Ectodermal cell (in vitro differentiated cells): Measurements from ENCODE around the gene APBB1. TPM values are rescaled to one million over a fixed set of nuclear protein-coding genes. Genes with fewer than 3 reads are reported as not detected.

Experiments
- H3K27ac ChIP-seq: 2 replicates; pipeline ENCODE4 v1.7.0; 2013; ENCODE audit warnings: mild to moderate bottlenecking, low read depth, low read length; ENCODE audit not compliant: insufficient read depth, poor library complexity, severe bottlenecking
- H3K27me3 ChIP-seq: 2 replicates; pipeline ENCODE4 v1.7.0; 2013; ENCODE audit warnings: mild to moderate bottlenecking, low read length; ENCODE audit not compliant: insufficient read depth, control insufficient read depth, poor library complexity, severe bottlenecking
- H3K36me3 ChIP-seq: one replicate; pipeline ENCODE4 v1.7.0; 2013; ENCODE audit warnings: low read length; ENCODE audit not compliant: control insufficient read depth, insufficient read depth
- H3K4me1 ChIP-seq: one replicate; pipeline ENCODE4 v1.7.0; 2013; ENCODE audit warnings: low read length; ENCODE audit not compliant: control insufficient read depth, insufficient read depth
- H3K4me3 ChIP-seq: 2 replicates; pipeline ENCODE4 v1.7.0; 2013; ENCODE audit warnings: low read depth, low read length, control low read depth; ENCODE audit not compliant: insufficient read depth
- H3K9me3 ChIP-seq: 2 replicates; pipeline ENCODE4 v1.7.0; 2013; ENCODE audit warnings: mild to moderate bottlenecking, low read length, moderate library complexity; ENCODE audit not compliant: control insufficient read depth
- WGBS, 2 experiments: methylation state at CpG; one replicate each; pipeline ENCODE4 v1.1.7; 2013; ENCODE audit warnings: missing lambda C conversion rate in 2 of 2; 5-methylcytosine and 5-hydroxymethylcytosine counted together
- polyA plus RNA-seq, 4 experiments: library from polyadenylated mRNA; stranded (reverse); fragments of 50-300 nt; gene quantifications; one replicate each; pipeline ENCODE4 v1.2.3, GENCODE V29; 2013

APBB1 gene
- polyA plus RNA-seq (2013, experiment 1 of 4): 84.2 TPM
- 77.0 TPM for polyA plus RNA-seq (2013, experiment 2 of 4)
- 64.6 TPM for polyA plus RNA-seq (2013, experiment 3 of 4)
- polyA plus RNA-seq (2013, experiment 4 of 4): 79.9 TPM

GRCh38 chr11:6419009-6419631, at the start of gene APBB1:
TSS of gene APBB1 (minus strand) at chr11:6419094. CDS start at chr11:6411347, 7,747 bp downstream.
- Histone ChIP-seq H3K9me3 (no peaks in the 10 kb centered on the region), H3K4me1 (no peaks in the 10 kb centered on the region), H3K27ac (no peak within 1 kb of the TSS), H3K27me3 (peaks cover 23% of the 10 kb centered on the region), H3K36me3 (no peaks in the 10 kb centered on the region), H3K4me3 (peak within 1 kb of the TSS; percentile 76)
- WGBS, 2 experiments: 0 to 1% methylated on average over 75 of the region's 75 CpGs

GRCh38 chr11:6459099-6459450, 40.2 kb upstream of the APBB1 start:
- Histone ChIP-seq H3K9me3 (no peaks in the 10 kb centered on the region), H3K36me3 (peaks cover 2% of the 10 kb centered on the region), H3K4me1 (no peaks in the 10 kb centered on the region), H3K4me3 (no peak overlapping the region), H3K27ac (no peak overlapping the region), H3K27me3 (no peaks in the 10 kb centered on the region)
- WGBS, 2 experiments: 79 to 87% methylated on average over 1 of the region's 1 CpG

DNA sequence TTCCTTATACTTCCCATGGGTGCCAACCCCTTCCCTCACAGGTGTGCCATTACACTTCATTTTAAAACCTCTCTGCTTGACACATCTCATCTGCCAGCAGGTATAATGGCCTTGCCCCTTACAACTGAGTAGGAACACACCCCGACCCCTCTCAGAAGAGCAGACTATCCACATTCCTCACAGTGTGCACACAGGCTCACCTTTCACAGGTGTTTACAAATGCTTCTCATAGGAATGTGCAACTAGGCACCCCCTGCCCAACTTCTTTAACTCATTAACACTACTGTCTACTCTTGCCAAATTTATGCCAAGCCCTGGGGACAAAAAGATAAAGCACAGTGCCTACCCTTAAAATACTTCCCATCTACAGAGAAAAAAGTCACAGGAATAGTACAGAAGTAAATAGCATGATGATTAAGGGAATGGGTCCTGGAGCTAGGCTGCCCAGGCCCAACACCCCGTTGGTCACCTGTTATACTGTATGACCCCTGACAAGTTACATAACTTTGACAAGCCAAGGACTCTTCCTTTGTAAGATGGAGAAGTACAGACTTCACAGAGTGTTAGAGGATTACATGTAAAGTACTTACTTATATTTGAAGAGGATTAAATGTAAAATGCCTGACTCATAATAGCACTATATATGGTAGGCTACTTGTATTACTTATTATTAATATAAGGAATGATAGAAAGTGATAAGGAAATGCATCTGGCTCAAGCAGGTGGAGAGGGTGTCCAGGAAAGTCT, 39.6 kb upstream of the APBB1 start:
- 76 to 88% methylated on average over 2 of the region's 2 CpGs for WGBS, 2 experiments
- no peaks in the 10 kb centered on the region for H3K9me3 ChIP-seq
- H3K27me3 ChIP-seq: no peaks in the 10 kb centered on the region
- H3K4me3 ChIP-seq: no peak overlapping the region
- no peak overlapping the region for H3K27ac ChIP-seq
- no peaks in the 10 kb centered on the region for H3K4me1 ChIP-seq
- peaks cover 2% of the 10 kb centered on the region for H3K36me3 ChIP-seq

- no peaks in the 10 kb centered on the region for H3K4me1 ChIP-seq
- H3K9me3 ChIP-seq: no peaks in the 10 kb centered on the region
- WGBS, 2 experiments: 94 to 95% methylated on average over 26 of the region's 26 CpGs
- peaks cover 2% of the 10 kb centered on the region for H3K36me3 ChIP-seq
- no peak overlapping the region for H3K27ac ChIP-seq
- H3K27me3 ChIP-seq: no peaks in the 10 kb centered on the region
- H3K4me3 ChIP-seq: no peak overlapping the region
Measured at GRCh38 chr11:6457581-6458320, 38.9 kb upstream of the APBB1 start.

DNA sequence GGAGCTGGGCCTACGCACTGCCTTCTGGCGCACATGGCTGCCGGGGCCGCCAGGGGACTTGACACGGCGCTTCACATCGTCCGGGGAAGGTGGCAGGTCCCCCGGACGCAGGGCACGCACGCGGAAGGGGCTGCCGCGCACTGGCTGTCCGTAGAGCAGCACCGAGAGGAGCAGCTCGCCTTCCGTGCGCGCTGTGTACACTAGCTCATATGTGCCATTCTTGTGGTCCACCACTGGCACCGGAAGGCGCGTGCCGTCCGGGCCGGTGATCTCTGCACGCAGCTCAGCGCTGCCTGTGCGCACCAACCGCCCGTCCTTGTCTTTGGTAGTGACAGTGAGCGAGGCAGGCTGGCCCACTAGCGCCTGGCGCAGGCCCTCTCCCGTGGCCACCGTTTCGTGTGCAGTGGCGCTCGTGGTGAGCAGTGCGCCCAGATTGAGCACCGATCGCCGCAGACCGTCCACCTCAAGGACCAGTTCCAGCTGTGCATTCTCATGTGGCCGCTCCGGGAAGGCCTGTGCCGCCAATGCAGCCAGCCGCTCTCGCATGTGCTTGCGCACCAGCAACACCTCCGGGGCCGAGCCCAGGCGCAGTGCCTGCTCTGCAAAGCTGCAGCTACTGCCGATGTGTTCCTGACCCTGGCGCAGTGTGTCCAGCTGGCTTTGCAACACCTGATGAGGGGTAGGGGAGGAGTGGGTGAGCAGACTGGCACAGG, 37.6 kb upstream of the APBB1 start:
- H3K27me3 ChIP-seq: no peaks in the 10 kb centered on the region
- WGBS, 2 experiments: 96% methylated on average over 56 of the region's 56 CpGs
- no peaks in the 10 kb centered on the region for H3K9me3 ChIP-seq
- no peak overlapping the region for H3K27ac ChIP-seq
- H3K4me1 ChIP-seq: no peaks in the 10 kb centered on the region
- peaks cover 2% of the 10 kb centered on the region for H3K36me3 ChIP-seq
- H3K4me3 ChIP-seq: no peak overlapping the region

- no peaks in the 10 kb centered on the region for H3K27me3 ChIP-seq
- no peak overlapping the region for H3K4me3 ChIP-seq
- WGBS, 2 experiments: 66% methylated on average over 2 of the region's 2 CpGs
- no peaks in the 10 kb centered on the region for H3K9me3 ChIP-seq
- H3K4me1 ChIP-seq: no peaks in the 10 kb centered on the region
- H3K27ac ChIP-seq: no peak overlapping the region
- peaks cover 2% of the 10 kb centered on the region for H3K36me3 ChIP-seq
Measured at GRCh38 chr11:6455070-6455469, 36.2 kb upstream of the APBB1 start.

- H3K4me3 ChIP-seq: no peak overlapping the region
- 93 to 94% methylated on average over 2 of the region's 2 CpGs for WGBS, 2 experiments
- no peaks in the 10 kb centered on the region for H3K9me3 ChIP-seq
- no peaks in the 10 kb centered on the region for H3K4me1 ChIP-seq
- peaks cover 2% of the 10 kb centered on the region for H3K36me3 ChIP-seq
- no peaks in the 10 kb centered on the region for H3K27me3 ChIP-seq
- no peak overlapping the region for H3K27ac ChIP-seq
Measured at GRCh38 chr11:6453152-6453551, 34.3 kb upstream of the APBB1 start.

DNA sequence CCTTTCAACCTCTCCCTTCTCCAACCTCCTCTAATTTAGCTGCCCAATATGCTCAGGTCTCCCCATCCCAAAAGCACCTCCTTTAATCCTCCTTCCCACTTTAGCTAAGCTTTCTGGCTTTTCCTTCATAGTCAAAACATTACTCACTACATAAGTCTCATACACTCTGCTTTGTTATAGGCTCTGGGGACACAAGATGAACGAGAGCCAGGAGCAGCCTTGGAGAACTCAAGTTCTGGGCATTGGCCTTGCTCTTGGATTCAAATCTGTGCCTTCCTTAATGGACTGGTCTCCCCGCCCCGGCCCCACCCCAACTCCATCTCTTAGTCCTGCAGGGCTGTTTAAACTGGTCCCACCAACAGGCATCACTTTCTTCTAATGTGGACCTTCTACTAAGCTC, 33.3 kb upstream of the APBB1 start:
- H3K36me3 ChIP-seq: peaks cover 2% of the 10 kb centered on the region
- H3K27ac ChIP-seq: no peak overlapping the region
- H3K4me3 ChIP-seq: no peak overlapping the region
- 91 to 93% methylated on average over 3 of the region's 3 CpGs for WGBS, 2 experiments
- no peaks in the 10 kb centered on the region for H3K9me3 ChIP-seq
- no peaks in the 10 kb centered on the region for H3K27me3 ChIP-seq
- no peaks in the 10 kb centered on the region for H3K4me1 ChIP-seq

- Histone ChIP-seq H3K9me3 (no peaks in the 10 kb centered on the region), H3K4me1 (no peaks in the 10 kb centered on the region), H3K4me3 (no peak overlapping the region), H3K27me3 (no peaks in the 10 kb centered on the region), H3K27ac (no peak overlapping the region), H3K36me3 (no peaks in the 10 kb centered on the region)
- WGBS, 2 experiments: 94 to 95% methylated on average over 3 of the region's 3 CpGs
Measured at GRCh38 chr11:6448574-6448973, 29.7 kb upstream of the APBB1 start.
